Measurements from ENCODE around the gene C1orf53. TPM values are rescaled to one million over a fixed set of nuclear protein-coding genes. Genes with fewer than 3 reads are reported as not detected.

Gene C1orf53
- total and polyA plus RNA-seq, 2 of the 13 experiments (the other 11 are each of a cell fraction or from before 2014, with no cell fraction given), result 5.8 to 10.1 TPM

DNA sequence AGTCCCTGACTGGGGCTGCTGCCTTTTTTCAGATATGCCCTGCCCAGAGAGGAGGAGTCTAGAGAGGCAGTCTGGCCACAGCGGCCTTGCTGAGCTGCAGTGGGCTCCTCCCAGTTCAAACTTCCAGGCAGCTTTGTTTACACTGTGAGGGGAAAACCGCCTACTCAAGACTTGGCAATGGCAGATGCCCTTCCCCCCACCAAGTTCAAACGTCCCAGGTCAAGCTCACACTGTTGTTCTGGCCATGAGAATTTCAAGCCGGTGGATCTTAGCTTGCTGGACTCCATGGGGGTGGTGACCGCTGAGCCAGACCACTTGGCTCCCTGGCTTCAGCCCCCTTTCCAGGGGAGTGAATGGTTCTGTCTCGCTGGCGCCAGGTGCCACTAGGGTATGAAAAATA, 18.3 kb upstream of the C1orf53 start:
- CTCF ChIA-PET (ENCODE audit: low intra/inter-chr PET ratio, low total read pairs), result no interaction called here
- in situ Hi-C loops (cut with HindIII; ENCODE audit: extremely low pct_ligation_motif_present, low pct_unique_long_range_greater_than_20kb), result no loop called here
- Histone ChIP-seq H3K79me2 (ENCODE audit: insufficient read depth, low read length) (no peaks in the 10 kb centered on the region), H3K27me3 (ENCODE audit: control insufficient read depth in 1 of 2, insufficient read depth in 2 of 2, low read length in 2 of 2) (no peaks in the 10 kb centered on the region), H3K9me3 (ENCODE audit: low read length) (no peaks in the 10 kb centered on the region), H3K4me3 (replicated peaks in 1 of 3; ENCODE audit: insufficient read depth in 1 of 3, low read depth in 2 of 3, low read length in 3 of 3) (peak overlapping the region in 2 of 3 experiments; percentile 32 to 59; a peak in 4 of 6 replicates), H2AFZ (ENCODE audit: low read length) (no peak overlapping the region), H3K4me1 (ENCODE audit: insufficient read depth, low read length) (peaks cover 33% of the 10 kb centered on the region), H3K4me2 (ENCODE audit: low read depth, low read length) (peak overlapping the region; percentile 74), H3K27ac (ENCODE audit: extremely low read length, insufficient read depth, low read length) (no peak overlapping the region), H3K9ac (ENCODE audit: insufficient read depth, low read depth, low read length) (peak overlapping the region; percentile 17; the same call in 1 of the 2 replicates), H3K36me3 (replicated peaks in 1 of 2; ENCODE audit: control insufficient read depth in 1 of 2, insufficient read depth in 2 of 2, low read length in 2 of 2) (no peaks in the 10 kb centered on the region), H4K20me1 (ENCODE audit: insufficient read depth, low read length) (no peaks in the 10 kb centered on the region)
- WGBS (ENCODE audit: low lambda C conversion rate), result 45% methylated on average over 4 of the region's 7 CpGs
- intact Hi-C loops (cut with micrococcal nuclease; ENCODE audit: unreplicated experiment), result loop anchor here (1.0 kb wide), 1 partner anchor 8 kb away; no protein-coding TSS in a partner anchor
- ATAC-seq (peak; percentile 97), FAIRE-seq (no peak), DNase-seq (ENCODE audit: low spot score) (peak; percentile 88)
- no TSS peak for BruUV-seq (replicated peaks)
- POLR2A ChIA-PET, result interaction anchor here (0.9 to 3.7 kb wide), 8 partner anchors 9 to 268 kb away, joined by 3 to 51 read pairs (median 3); partner anchors contain the start of gene C1orf53
- TF ChIP-seq, protein P1, sequence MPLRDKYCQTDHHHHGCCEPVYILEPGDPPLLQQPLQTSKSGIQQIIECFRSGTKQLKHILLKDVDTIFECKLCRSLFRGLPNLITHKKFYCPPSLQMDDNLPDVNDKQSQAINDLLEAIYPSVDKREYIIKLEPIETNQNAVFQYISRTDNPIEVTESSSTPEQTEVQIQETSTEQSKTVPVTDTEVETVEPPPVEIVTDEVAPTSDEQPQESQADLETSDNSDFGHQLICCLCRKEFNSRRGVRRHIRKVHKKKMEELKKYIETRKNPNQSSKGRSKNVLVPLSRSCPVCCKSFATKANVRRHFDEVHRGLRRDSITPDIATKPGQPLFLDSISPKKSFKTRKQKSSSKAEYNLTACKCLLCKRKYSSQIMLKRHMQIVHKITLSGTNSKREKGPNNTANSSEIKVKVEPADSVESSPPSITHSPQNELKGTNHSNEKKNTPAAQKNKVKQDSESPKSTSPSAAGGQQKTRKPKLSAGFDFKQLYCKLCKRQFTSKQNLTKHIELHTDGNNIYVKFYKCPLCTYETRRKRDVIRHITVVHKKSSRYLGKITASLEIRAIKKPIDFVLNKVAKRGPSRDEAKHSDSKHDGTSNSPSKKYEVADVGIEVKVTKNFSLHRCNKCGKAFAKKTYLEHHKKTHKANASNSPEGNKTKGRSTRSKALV (CRISPR knock-in tag; IDR thresholded peaks at IDR 0.05), result no peak
- TF ChIP-seq SMAD1 (CRISPR knock-in tag; IDR thresholded peaks at IDR 0.05; ENCODE audit: borderline replicate concordance, low read depth), result no peak
- TF ChIP-seq TGIF2 (CRISPR knock-in tag; IDR thresholded peaks at IDR 0.05), result no peak
- peak; percentile 70 for TF ChIP-seq MED1 (CRISPR knock-in tag; IDR thresholded peaks at IDR 0.05)
- TF ChIP-seq, protein P2, sequence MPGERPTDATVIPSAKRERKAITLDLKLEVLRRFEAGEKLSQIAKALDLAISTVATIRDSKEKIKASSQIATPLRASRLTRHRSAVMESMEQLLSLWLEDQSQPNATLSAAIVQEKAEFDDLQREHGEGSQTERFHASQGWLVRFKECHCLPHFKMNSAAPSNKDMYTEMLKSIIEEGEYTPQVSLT (CRISPR knock-in tag; IDR thresholded peaks at IDR 0.05; ENCODE audit: borderline replicate concordance, low read depth), result no peak
- TF ChIP-seq CHD4 (IDR thresholded peaks at IDR 0.05; ENCODE audit: borderline replicate concordance, low read length), result no peak
- no peak for TF ChIP-seq ZSCAN21 (CRISPR knock-in tag; IDR thresholded peaks at IDR 0.05; ENCODE audit: borderline replicate concordance)
- TF ChIP-seq, protein P3, sequence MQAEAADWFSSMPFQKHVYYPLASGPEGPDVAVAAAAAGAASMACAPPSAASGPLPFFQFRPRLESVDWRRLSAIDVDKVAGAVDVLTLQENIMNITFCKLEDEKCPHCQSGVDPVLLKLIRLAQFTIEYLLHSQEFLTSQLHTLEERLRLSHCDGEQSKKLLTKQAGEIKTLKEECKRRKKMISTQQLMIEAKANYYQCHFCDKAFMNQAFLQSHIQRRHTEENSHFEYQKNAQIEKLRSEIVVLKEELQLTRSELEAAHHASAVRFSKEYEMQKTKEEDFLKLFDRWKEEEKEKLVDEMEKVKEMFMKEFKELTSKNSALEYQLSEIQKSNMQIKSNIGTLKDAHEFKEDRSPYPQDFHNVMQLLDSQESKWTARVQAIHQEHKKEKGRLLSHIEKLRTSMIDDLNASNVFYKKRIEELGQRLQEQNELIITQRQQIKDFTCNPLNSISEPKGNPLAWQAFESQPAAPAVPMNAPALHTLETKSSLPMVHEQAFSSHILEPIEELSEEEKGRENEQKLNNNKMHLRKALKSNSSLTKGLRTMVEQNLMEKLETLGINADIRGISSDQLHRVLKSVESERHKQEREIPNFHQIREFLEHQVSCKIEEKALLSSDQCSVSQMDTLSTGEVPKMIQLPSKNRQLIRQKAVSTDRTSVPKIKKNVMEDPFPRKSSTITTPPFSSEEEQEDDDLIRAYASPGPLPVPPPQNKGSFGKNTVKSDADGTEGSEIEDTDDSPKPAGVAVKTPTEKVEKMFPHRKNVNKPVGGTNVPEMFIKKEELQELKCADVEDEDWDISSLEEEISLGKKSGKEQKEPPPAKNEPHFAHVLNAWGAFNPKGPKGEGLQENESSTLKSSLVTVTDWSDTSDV (CRISPR knock-in tag; IDR thresholded peaks at IDR 0.05), result no peak
- no peak for TF ChIP-seq ZFP1 (CRISPR knock-in tag; IDR thresholded peaks at IDR 0.05)
- TF ChIP-seq FOXM1 (CRISPR knock-in tag; IDR thresholded peaks at IDR 0.05), result no peak
- TF ChIP-seq TEAD2 (CRISPR knock-in tag; IDR thresholded peaks at IDR 0.05), result no peak
- TF ChIP-seq ZNF224 (CRISPR knock-in tag; IDR thresholded peaks at IDR 0.05), result no peak
- TF ChIP-seq ZNF350 (CRISPR knock-in tag; IDR thresholded peaks at IDR 0.05; ENCODE audit: borderline replicate concordance, low read depth), result peak; percentile 86
- no peak for TF ChIP-seq SUZ12 (IDR thresholded peaks at IDR 0.05; ENCODE audit: low read depth, low read length)
- TF ChIP-seq SP140L (CRISPR knock-in tag; IDR thresholded peaks at IDR 0.05; ENCODE audit: borderline replicate concordance), result no peak
- TF ChIP-seq RORA (CRISPR knock-in tag; IDR thresholded peaks at IDR 0.05), result no peak
- TF ChIP-seq, protein P4, sequence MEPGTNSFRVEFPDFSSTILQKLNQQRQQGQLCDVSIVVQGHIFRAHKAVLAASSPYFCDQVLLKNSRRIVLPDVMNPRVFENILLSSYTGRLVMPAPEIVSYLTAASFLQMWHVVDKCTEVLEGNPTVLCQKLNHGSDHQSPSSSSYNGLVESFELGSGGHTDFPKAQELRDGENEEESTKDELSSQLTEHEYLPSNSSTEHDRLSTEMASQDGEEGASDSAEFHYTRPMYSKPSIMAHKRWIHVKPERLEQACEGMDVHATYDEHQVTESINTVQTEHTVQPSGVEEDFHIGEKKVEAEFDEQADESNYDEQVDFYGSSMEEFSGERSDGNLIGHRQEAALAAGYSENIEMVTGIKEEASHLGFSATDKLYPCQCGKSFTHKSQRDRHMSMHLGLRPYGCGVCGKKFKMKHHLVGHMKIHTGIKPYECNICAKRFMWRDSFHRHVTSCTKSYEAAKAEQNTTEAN (CRISPR knock-in tag; conservative IDR thresholded peaks at IDR 0.05), result no peak
- no peak for TF ChIP-seq SNAI1 (CRISPR knock-in tag; IDR thresholded peaks at IDR 0.05; ENCODE audit: borderline replicate concordance)

All from HepG2 (cell line).